H9 (cell line): Measurements from ENCODE around the gene C9orf72. TPM values are rescaled to one million over a fixed set of nuclear protein-coding genes. Genes with fewer than 3 reads are reported as not detected.

ENCODE experiments used
- DNase-seq: peaks from one replicate; pipeline ENCODE4 v3.0.0-alpha.2; 2017
- H2AFZ ChIP-seq: one replicate; pipeline ENCODE4 v1.6.1; 2013; ENCODE audit warnings: mild to moderate bottlenecking, low read length, control low read depth, moderate library complexity
- H2AK5ac ChIP-seq: 2 replicates; pipeline ENCODE4 v1.6.1; 2013; ENCODE audit warnings: low read length, control low read depth, mixed read lengths; ENCODE audit not compliant: insufficient read length
- H2BK120ac ChIP-seq: one replicate; pipeline ENCODE4 v1.6.1; 2013; ENCODE audit warnings: low read depth, mild to moderate bottlenecking, low read length, control low read depth, inconsistent platforms; ENCODE audit not compliant: poor library complexity, severe bottlenecking
- H2BK12ac ChIP-seq: 2 replicates; pipeline ENCODE4 v1.6.1; 2013; ENCODE audit warnings: low read length, control low read depth, mixed read lengths, low read depth; ENCODE audit not compliant: insufficient read length
- H2BK15ac ChIP-seq: 2 replicates; pipeline ENCODE4 v1.6.1; 2013; ENCODE audit warnings: low read depth, low read length, control low read depth
- H2BK20ac ChIP-seq: one replicate; pipeline ENCODE4 v1.6.1; 2013; ENCODE audit warnings: low read depth, mild to moderate bottlenecking, low read length, control low read depth, inconsistent platforms; ENCODE audit not compliant: poor library complexity, severe bottlenecking
- H2BK5ac ChIP-seq: 2 replicates; pipeline ENCODE4 v1.6.1; 2013; ENCODE audit warnings: low read length, control low read depth, mixed read lengths; ENCODE audit not compliant: insufficient read length
- H3K14ac ChIP-seq: 2 replicates; pipeline ENCODE4 v1.6.1; 2013; ENCODE audit warnings: low read length, control low read depth; ENCODE audit not compliant: insufficient read depth
- H3K18ac ChIP-seq: 2 replicates; pipeline ENCODE4 v1.6.1; 2013; ENCODE audit warnings: low read depth, mild to moderate bottlenecking, mixed read lengths, low read length, control low read depth; ENCODE audit not compliant: insufficient read length
- H3K23ac ChIP-seq: 2 replicates; pipeline ENCODE4 v1.6.1; 2013; ENCODE audit warnings: low read length, control low read depth, mixed read lengths, low read depth; ENCODE audit not compliant: insufficient read length
- H3K23me2 ChIP-seq: 2 replicates; pipeline ENCODE4 v1.6.1; 2013; ENCODE audit warnings: low read depth, mild to moderate bottlenecking, mixed read lengths, low read length, control low read depth; ENCODE audit not compliant: insufficient read length, poor library complexity, severe bottlenecking
- H3K27ac ChIP-seq: 2 replicates; pipeline ENCODE4 v1.5.1; 2013; ENCODE audit warnings: low read length, control low read depth, mixed read lengths, low read depth; ENCODE audit not compliant: insufficient read length
- H3K27me3 ChIP-seq: 2 replicates; pipeline ENCODE4 v1.6.1; 2013; ENCODE audit warnings: low read length, control low read depth, inconsistent platforms; ENCODE audit not compliant: insufficient read depth
- H3K4ac ChIP-seq: 2 replicates; pipeline ENCODE4 v1.6.1; 2013; ENCODE audit warnings: low read depth, mild to moderate bottlenecking, control low read depth, inconsistent platforms, low read length, moderate library complexity
- H3K4me1 ChIP-seq: 2 replicates; pipeline ENCODE4 v1.6.1; 2013; ENCODE audit warnings: low read length, control low read depth, inconsistent platforms; ENCODE audit not compliant: insufficient read depth
- H3K4me2 ChIP-seq: 2 replicates; pipeline ENCODE4 v1.6.1; 2013; ENCODE audit warnings: low read length, control low read depth, mixed read lengths; ENCODE audit not compliant: insufficient read length, insufficient read depth
- H3K56ac ChIP-seq: 2 replicates; pipeline ENCODE4 v1.6.1; 2013; ENCODE audit warnings: low read depth, mild to moderate bottlenecking, mixed read lengths, low read length, control low read depth; ENCODE audit not compliant: insufficient read length
- H3K79me1 ChIP-seq: 2 replicates; pipeline ENCODE4 v1.6.1; 2013; ENCODE audit warnings: low read depth, mild to moderate bottlenecking, moderate library complexity, low read length, control low read depth, inconsistent platforms; ENCODE audit not compliant: insufficient read depth, poor library complexity, severe bottlenecking
- H3K79me2 ChIP-seq: 2 replicates; pipeline ENCODE4 v1.6.1; 2013; ENCODE audit warnings: low read length, control low read depth, inconsistent platforms; ENCODE audit not compliant: insufficient read depth
- H3K9ac ChIP-seq: 2 replicates; pipeline ENCODE4 v1.6.1; 2013; ENCODE audit warnings: low read length, control low read depth, mixed read lengths; ENCODE audit not compliant: insufficient read length; ENCODE audit errors: extremely low read depth
- H3K9me3 ChIP-seq: one replicate; pipeline ENCODE4 v1.6.1; 2013; ENCODE audit warnings: low read depth, low read length, inconsistent platforms; ENCODE audit not compliant: control insufficient read depth
- H3T11ph ChIP-seq: one replicate; pipeline ENCODE4 v1.6.1; 2013; ENCODE audit warnings: mild to moderate bottlenecking, low read length, control low read depth, inconsistent platforms
- H4K20me1 ChIP-seq: one replicate; pipeline ENCODE4 v1.6.1; 2013; ENCODE audit not compliant: control insufficient read depth, insufficient read length, insufficient read depth
- H4K5ac ChIP-seq: 2 replicates; pipeline ENCODE4 v1.6.1; 2013; ENCODE audit warnings: low read depth, mild to moderate bottlenecking, mixed read lengths, low read length, control low read depth; ENCODE audit not compliant: insufficient read length
- H4K8ac ChIP-seq: replicated peaks from 2 replicates; pipeline ENCODE4 v1.6.1; 2013; ENCODE audit warnings: low read length, control low read depth, mixed read lengths, low read depth; ENCODE audit not compliant: insufficient read length
- H4K91ac ChIP-seq: 2 replicates; pipeline ENCODE4 v1.6.1; 2013; ENCODE audit warnings: low read depth, mild to moderate bottlenecking, moderate library complexity, mixed read lengths, low read length, control low read depth; ENCODE audit not compliant: insufficient read length
- H3K27ac Mint-ChIP-seq, 3 experiments: 2 replicates in 2 of 3; 3 replicates in 1 of 3; pipeline ENCODE4 v1.8.0; 2020 to 2021; ENCODE audit warnings: mixed read lengths in 3 of 3, mild to moderate bottlenecking in 1 of 3, moderate library complexity in 1 of 3
- H3K27me3 Mint-ChIP-seq: 2 replicates; pipeline ENCODE4 v1.8.0; 2021; ENCODE audit warnings: low read depth, mild to moderate bottlenecking, moderate library complexity, mixed read lengths
- H3K36me3 Mint-ChIP-seq, 3 experiments: 2 replicates in 2 of 3; 3 replicates in 1 of 3; pipeline ENCODE4 v1.8.0; 2020 to 2021; ENCODE audit warnings: low read depth in 3 of 3, mixed read lengths in 3 of 3; ENCODE audit not compliant: insufficient read depth in 1 of 3
- H3K4me1 Mint-ChIP-seq, 2 experiments: 2 replicates each; pipeline ENCODE4 v1.8.0; 2020; ENCODE audit warnings: mixed read lengths in 2 of 2
- H3K4me3 Mint-ChIP-seq, 2 experiments: 2 replicates in 1 of 2; 3 replicates in 1 of 2; pipeline ENCODE4 v1.8.0; 2020 to 2021; ENCODE audit warnings: mild to moderate bottlenecking in 2 of 2, mixed read lengths in 2 of 2, moderate library complexity in 1 of 2
- H3K9me3 Mint-ChIP-seq, 2 experiments: 2 replicates in 1 of 2; 3 replicates in 1 of 2; pipeline ENCODE4 v1.8.0; 2020; ENCODE audit warnings: mild to moderate bottlenecking in 2 of 2, mixed read lengths in 2 of 2, moderate library complexity in 1 of 2
- CTCF ChIP-seq: fragments of 200-600 bp; sonication (generic); conservative IDR thresholded peaks from 3 replicates; pipeline ENCODE4 v1.8.0; 2021; ENCODE audit warnings: antibody characterized with exemption, mild to moderate bottlenecking
- WGBS: extraction: QIAGEN DNeasy Blood & Tissue Kit; methylation state at CpG from one replicate; pipeline ENCODE4 v1.1.7; 2013; ENCODE audit warnings: missing lambda C conversion rate, low lambda C conversion rate, mixed read lengths; ENCODE audit not compliant: insufficient read length; ENCODE audit errors: extremely low coverage; 5-methylcytosine and 5-hydroxymethylcytosine counted together
- total RNA-seq: library from RNA; stranded (reverse); gene quantifications from 2 replicates; pipeline ENCODE4 v1.2.1, GENCODE V29; 2021

The C9orf72 gene
- total RNA-seq, 1 experiment from 2014 or later = 17.0 TPM

DNA sequence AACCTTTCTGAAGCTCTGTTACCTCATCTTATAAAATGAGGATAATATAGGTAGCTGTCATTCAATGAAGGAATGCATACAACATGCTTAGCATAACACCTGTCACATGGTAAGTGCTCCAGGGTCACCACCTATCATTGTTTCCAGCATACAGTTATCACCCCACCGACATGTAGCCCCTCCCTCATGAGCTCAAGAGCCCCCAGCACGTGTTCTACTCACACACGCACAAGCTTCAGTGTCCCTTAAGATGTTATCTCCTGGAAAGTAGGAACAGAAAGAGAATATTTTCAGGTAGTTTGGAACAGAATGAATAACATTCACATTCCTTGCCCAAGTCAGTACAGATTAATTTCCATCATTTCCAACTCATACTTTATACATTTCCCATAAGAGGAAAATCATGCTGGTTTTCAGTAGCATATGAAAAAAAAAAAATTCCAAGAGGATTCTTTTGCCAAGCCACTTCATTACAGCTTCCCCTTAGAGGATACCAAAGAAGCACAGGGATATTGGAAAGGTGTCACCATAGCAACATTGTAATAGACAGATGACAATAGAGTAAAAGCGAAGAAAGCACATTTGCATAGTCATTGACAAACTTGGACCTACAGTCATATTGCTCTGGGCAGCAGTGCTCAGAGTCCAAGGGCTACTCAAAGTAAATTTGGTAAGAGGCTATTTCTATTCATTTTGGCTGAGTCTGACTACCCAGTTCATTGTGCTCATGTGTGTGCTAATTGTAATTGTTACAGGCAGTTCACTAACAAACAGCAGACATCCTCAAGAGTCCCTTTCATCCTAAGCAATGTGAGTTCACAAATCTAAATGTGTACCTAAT is 42.1 kb downstream of the C9orf72 start:
- TF ChIP-seq CTCF = no peak
- Histone ChIP-seq H3K18ac (no peak overlapping the region), H3K14ac (no peak overlapping the region), H3K23ac (no peak overlapping the region), H4K20me1 (no peaks in the 10 kb centered on the region), H3K23me2 (peaks cover 9% of the 10 kb centered on the region), H3K9ac (no peak overlapping the region), H3K79me1 (no peaks in the 10 kb centered on the region), H2AK5ac (no peak overlapping the region), H3K56ac (no peak overlapping the region), H3K4me1 (no peaks in the 10 kb centered on the region; the same call in 1 of the 2 replicates), H3K9me3 (no peaks in the 10 kb centered on the region), H4K91ac (no peak overlapping the region), H2BK20ac (no peak overlapping the region), H3K4ac (no peak overlapping the region), H3K27me3 (no peaks in the 10 kb centered on the region), H2BK5ac (no peak overlapping the region), H4K5ac (no peak overlapping the region), H4K8ac (no peak overlapping the region), H2BK12ac (no peak overlapping the region), H2BK120ac (no peak overlapping the region), H2BK15ac (no peak overlapping the region), H3K27ac (no peak overlapping the region), H3K4me2 (no peak overlapping the region), H3K79me2 (no peaks in the 10 kb centered on the region; the same call in 1 of the 2 replicates), H2AFZ (no peak overlapping the region), H3T11ph (no peak overlapping the region)
- no CpG with 5 or more reads among the region's 4 CpGs for WGBS
- Mint-ChIP-seq H3K9me3 (no peaks in the 10 kb centered on the region), H3K4me1 (peaks cover 30 to 36% of the 10 kb centered on the region in 2 experiments), H3K4me3 (peak overlapping the region in 1 of 2 experiments; percentile 50; a peak in 2 of 5 replicates), H3K36me3 (peaks cover 0 to 13% (median 0%) of the 10 kb centered on the region in 3 experiments; a peak in 1 of 7 replicates), H3K27ac (no peak overlapping the region), H3K27me3 (peaks cover 2% of the 10 kb centered on the region)
- DNase-seq = no peak
